ENCODE results near the gene SLC25A30.

DNA sequence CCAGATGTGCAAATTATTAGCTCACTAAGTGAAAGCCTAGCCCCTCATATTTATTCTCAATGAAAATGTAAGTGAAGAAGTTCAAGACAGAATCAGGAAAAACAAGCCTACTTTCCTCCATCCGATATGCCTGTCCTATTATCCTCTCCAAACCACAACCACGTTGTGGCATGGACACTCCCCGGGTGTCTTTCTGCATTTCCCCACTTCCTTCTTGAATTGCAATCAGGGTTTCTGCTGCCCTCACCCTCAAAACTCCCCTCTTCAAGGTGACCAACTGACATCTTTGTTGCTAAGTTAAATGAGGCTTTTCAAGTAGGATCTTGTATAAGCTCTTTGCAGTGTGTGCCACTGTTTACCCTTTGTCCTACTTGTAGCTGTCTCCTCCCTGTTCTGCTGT, 11.8 kb downstream of the SLC25A30 start:
- no peak for TF ChIP-seq POLR2A (IDR thresholded peaks at IDR 0.05)
- TF ChIP-seq, protein P1, sequence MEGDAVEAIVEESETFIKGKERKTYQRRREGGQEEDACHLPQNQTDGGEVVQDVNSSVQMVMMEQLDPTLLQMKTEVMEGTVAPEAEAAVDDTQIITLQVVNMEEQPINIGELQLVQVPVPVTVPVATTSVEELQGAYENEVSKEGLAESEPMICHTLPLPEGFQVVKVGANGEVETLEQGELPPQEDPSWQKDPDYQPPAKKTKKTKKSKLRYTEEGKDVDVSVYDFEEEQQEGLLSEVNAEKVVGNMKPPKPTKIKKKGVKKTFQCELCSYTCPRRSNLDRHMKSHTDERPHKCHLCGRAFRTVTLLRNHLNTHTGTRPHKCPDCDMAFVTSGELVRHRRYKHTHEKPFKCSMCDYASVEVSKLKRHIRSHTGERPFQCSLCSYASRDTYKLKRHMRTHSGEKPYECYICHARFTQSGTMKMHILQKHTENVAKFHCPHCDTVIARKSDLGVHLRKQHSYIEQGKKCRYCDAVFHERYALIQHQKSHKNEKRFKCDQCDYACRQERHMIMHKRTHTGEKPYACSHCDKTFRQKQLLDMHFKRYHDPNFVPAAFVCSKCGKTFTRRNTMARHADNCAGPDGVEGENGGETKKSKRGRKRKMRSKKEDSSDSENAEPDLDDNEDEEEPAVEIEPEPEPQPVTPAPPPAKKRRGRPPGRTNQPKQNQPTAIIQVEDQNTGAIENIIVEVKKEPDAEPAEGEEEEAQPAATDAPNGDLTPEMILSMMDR (IDR thresholded peaks at IDR 0.05): no peak

All from right lobe of liver (tissue), 4 donors.